GM12872 (cell line): ENCODE measurements around the gene KCNN4.

ENCODE experiments used
- TF ChIP-seq, protein P1 (sequence below): IDR thresholded peaks from 3 replicates; pipeline ENCODE4 v1.5.1; 2011; ENCODE audit warnings: low read depth, mild to moderate bottlenecking, low read length, moderate library complexity; ENCODE audit not compliant: insufficient read depth

KCNN4 gene

DNA sequence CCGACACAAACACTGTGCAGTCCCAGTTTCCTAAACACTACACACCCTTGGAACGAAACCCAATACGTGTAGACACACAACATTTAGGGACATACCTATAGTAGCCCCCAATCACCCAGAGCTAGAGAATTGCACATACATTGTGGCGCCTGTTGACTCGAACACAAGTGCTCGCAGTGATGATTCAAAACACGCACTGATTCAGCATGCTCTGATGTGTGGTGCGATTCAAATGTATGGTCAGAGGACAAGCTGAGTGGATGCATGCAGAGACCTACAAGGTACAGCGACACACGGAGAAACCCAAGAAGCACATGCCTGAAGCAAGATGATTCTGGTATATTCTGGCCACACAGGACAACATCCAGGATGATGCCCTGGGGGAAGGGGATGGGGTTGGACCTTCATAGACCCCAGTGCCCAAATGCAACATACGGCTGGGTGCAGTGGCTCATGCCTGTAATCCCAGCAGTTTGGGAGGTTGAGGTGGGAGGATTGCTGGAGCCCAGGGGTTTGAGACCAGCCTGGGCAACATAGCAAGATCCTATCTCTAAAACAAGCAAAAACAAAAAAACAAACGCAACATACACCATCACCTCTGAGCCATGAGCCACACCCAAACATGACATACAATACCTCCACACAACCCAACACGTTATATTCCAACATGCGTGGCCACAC is 997 bp upstream of the KCNN4 start:
- TF ChIP-seq, protein P1, sequence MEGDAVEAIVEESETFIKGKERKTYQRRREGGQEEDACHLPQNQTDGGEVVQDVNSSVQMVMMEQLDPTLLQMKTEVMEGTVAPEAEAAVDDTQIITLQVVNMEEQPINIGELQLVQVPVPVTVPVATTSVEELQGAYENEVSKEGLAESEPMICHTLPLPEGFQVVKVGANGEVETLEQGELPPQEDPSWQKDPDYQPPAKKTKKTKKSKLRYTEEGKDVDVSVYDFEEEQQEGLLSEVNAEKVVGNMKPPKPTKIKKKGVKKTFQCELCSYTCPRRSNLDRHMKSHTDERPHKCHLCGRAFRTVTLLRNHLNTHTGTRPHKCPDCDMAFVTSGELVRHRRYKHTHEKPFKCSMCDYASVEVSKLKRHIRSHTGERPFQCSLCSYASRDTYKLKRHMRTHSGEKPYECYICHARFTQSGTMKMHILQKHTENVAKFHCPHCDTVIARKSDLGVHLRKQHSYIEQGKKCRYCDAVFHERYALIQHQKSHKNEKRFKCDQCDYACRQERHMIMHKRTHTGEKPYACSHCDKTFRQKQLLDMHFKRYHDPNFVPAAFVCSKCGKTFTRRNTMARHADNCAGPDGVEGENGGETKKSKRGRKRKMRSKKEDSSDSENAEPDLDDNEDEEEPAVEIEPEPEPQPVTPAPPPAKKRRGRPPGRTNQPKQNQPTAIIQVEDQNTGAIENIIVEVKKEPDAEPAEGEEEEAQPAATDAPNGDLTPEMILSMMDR: no peak

DNA sequence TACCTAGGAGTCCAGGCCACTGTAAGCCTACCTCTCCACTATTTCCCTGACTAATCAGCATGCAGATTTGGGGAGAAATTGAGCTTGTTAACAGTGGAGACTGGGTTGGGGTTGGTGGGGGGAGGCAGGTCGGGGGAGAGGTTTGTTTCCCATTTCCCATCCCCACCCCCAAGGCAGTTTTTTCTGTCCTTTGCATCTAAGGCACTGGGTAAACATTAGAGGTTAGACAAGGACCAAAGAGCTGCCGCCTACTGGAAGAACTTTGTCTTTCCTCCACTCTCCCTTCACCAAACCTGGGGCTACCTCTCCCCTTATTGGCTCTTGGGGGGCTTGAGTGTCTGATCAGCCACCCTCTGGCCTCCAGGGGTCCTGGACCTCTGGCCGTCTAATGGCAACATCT is 953 bp downstream of the KCNN4 start:
- TF ChIP-seq, protein P1: peak; percentile 69

DNA sequence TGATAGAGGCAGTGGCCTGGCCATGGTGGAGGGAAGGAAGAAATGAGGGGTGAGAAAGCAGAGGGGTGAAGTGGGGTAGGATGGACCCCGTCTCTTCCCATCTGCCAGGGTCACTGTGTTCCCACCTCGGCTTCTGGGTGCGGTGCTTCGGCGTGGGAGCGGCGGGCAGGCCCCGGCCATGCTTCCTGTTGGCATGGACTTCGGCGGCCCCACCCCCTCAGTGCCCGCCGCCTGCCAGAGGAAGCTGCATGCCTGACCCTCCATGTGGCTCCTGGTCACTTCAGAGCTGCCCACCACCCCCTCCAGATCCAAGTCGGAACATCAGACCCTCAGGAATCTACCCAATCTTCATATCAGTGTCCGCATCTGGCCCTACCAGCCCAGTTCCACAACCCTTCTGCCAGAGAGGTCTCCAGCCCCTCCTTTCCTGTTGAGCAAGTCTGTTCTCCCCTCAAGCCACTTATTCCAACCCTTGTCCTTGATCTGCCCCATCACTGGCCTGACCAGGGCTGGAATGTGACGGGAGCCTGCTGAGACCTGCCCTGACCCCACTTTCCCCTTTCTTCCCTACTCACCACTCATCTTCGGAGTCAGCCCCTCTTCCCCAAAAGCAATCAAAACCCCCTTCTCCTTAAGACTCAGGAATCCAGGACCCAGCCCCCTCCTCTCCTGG is 1.5 kb downstream of the KCNN4 start:
- TF ChIP-seq, protein P1: no peak

DNA sequence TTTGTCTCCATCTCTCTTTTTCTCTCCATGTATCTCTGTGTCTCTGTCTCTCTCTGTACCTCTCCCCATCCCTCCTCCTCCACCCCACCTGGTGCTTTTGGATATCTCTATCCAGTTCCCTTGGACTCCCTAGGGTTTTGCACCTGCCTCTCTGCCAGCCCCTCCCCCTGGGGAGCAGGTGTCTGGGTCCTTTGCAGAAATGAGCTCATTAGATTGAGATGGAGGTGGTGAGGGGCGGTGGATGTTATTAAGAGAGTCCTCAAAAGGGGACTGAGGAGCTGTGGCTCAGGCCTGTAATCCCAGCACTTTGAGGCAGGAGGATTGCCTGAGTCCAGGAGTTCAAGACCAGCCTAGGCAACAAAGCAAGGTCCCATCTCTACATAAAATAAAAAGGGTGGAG is 2.1 kb downstream of the KCNN4 start:
- TF ChIP-seq, protein P1: no peak

DNA sequence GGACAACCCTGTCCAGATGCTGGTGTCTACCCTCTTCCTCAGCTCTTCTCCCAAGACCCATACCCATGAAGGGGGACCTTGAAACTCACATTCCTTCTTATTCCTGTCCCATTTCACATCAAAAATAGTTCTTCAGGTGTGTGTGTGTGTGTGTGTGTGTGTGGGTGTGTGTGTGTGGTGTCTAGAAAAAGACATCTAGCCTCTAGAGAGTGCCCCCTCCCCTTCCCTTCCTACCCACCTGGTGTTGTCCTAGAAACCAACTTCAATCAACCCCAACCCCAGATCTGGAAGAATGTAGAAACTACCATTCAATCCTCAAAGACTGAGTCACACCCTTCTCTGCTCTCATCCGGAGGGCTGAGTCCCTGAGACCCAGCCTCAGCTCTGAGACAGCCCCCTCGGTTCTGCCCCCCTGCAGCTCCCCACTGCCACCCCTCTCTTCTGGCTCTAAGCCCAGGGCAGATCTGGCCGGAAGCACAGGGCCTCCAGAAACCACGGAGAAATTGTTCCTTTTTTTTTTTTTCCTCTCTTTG is 3.5 kb downstream of the KCNN4 start:
- TF ChIP-seq, protein P1: no peak

DNA sequence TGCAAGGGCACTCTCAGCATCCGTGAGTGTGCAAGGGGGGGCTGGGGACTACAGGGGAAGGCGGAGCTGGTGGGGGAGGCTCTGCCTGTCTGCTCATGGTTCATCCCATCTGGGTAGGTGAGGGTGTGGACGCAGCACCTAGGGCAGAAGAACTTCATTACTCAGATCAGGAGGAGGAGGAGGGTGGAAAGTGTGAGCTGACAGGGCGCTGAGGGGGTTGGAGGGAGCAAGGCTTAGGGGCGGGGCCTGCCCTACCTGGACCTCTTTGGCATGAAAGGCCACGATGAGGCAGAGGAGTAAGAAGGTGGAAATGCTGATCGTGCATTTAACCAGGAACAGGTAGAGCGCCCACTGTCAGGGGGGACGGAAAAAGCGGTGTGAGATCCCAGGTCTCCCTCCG is 4.5 kb downstream of the KCNN4 start:
- TF ChIP-seq, protein P1: no peak

DNA sequence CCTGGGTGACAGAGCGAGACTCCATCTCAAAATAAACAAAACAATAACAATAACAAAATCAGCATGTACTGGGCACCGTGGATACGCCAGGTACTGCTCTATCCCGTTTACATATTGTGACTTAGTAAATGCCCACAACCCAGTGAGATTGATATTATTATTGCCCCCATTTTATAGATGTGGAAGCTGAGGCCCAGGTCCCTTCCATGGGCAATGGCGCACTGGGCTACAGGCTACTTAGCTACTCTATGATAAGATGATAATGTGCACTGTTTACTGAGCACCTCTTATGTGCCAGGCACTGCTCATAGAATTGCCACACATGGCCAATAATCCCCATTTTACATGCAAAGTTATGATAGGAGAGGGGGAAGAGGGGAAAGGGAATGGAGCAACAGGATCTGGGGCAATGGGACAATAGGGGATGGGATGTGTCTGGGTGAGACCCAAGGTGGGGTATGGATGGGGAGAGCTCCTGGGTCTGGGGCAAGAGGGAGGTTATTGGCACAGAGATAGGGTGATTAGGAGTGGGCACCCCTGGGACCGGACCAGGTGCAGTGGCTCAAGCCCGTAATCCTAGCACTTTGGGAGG is 5.4 kb downstream of the KCNN4 start:
- TF ChIP-seq, protein P1: no peak
